ENCODE results near the gene KCNK6. TPM values are rescaled to one million over a fixed set of nuclear protein-coding genes. Genes with fewer than 3 reads are reported as not detected.

The KCNK6 gene
- total and polyA plus RNA-seq, 10 of the 15 experiments (the other 5 are each of a cell fraction or from before 2014, with no cell fraction given) = 0.04 to 1.4 (median 1.1) TPM

- TF ChIP-seq BCLAF1 (IDR thresholded peaks at IDR 0.05) = no peak
Observed at GRCh38 chr19:38331728-38332127, 12.1 kb downstream of the KCNK6 start (continued).

- no peak for ATAC-seq
- BruUV-seq (replicated peaks) = no TSS peak
Observed at GRCh38 chr19:38333245-38333644, 13.6 kb downstream of the KCNK6 start.

More at GRCh38 chr19:38333245-38333644, 13.6 kb downstream of the KCNK6 start:
- H3K4me1 ChIP-seq (ENCODE audit: control insufficient read depth, insufficient read depth, low read length) = peaks cover 3% of the 10 kb centered on the region; the same call in 1 of the 2 replicates
- intact Hi-C loops (cut with micrococcal nuclease; ENCODE audit: unreplicated experiment) = no loop called here
- CTCF ChIA-PET = interaction anchor here (1.0 to 5.3 kb wide), 7 partner anchors 41 to 434 kb away, joined by 3 to 74 read pairs (median 5); partner anchors contain the start of gene PSMD8
- no peaks in the 10 kb centered on the region for H3K79me2 ChIP-seq (ENCODE audit: control insufficient read depth, insufficient read depth, low read length)
- no peak for TF ChIP-seq NFYB (IDR thresholded peaks at IDR 0.05; ENCODE audit: insufficient read depth, low read depth, low read length)
- TF ChIP-seq RAD21 (IDR thresholded peaks at IDR 0.05; ENCODE audit: insufficient read depth, low read depth, low read length) = no peak
- no peak for TF ChIP-seq RCOR1 (conservative IDR thresholded peaks at IDR 0.05; ENCODE audit: low read depth, low read length)
- no peak for TF ChIP-seq NFIC (IDR thresholded peaks at IDR 0.05; ENCODE audit: low read depth, low read length)
- no peak for TF ChIP-seq ZBTB4 (CRISPR knock-in tag; IDR thresholded peaks at IDR 0.05)
- no peak for TF ChIP-seq SMAD1 (IDR thresholded peaks at IDR 0.05; ENCODE audit: low read depth, partially characterized antibody)
- TF ChIP-seq CBFB (IDR thresholded peaks at IDR 0.05; ENCODE audit: low read depth) = no peak
- TF ChIP-seq ZNF592 (IDR thresholded peaks at IDR 0.05) = no peak
- no peak for TF ChIP-seq KDM1A (IDR thresholded peaks at IDR 0.05; ENCODE audit: borderline replicate concordance)
- no peak for TF ChIP-seq HCFC1 (IDR thresholded peaks at IDR 0.05; ENCODE audit: low read length)
- no peak for TF ChIP-seq NFXL1 (IDR thresholded peaks at IDR 0.05; ENCODE audit: borderline replicate concordance)
- H3K27me3 ChIP-seq (replicated peaks in 1 of 2; ENCODE audit: control insufficient read depth in 2 of 2, insufficient read depth in 2 of 2, low read length in 1 of 2) = no peaks in the 10 kb centered on the region
- RAD21 ChIA-PET (ENCODE audit: unreplicated experiment) = interaction anchor here (1.6 kb wide), 1 partner anchor 431 kb away, joined by 6 read pairs; no protein-coding TSS in a partner anchor
- 70% methylated on average over 9 of the region's 9 CpGs for WGBS (ENCODE audit: insufficient coverage, insufficient replicate concordance, low lambda C conversion rate, missing lambda C conversion rate)
- DNase-seq (ENCODE audit: low read depth, low spot score) (no peak), FAIRE-seq (no peak)
- in situ Hi-C loops (cut with MboI) = loop anchor here (5.0 kb wide), 2 partner anchors 91 to 441 kb away; no protein-coding TSS in a partner anchor
- no peaks in the 10 kb centered on the region; a peak in 1 of 4 replicates for H3K36me3 ChIP-seq (ENCODE audit: control insufficient read depth in 2 of 2, insufficient read depth in 2 of 2, low read length in 1 of 2)
- H3K9ac ChIP-seq (ENCODE audit: control insufficient read depth, insufficient read depth, low read length) = no peak overlapping the region
- POLR2A ChIA-PET = no interaction called here
- no peak overlapping the region for H3K4me2 ChIP-seq (ENCODE audit: control insufficient read depth, insufficient read depth)
- H3K27ac ChIP-seq (ENCODE audit: control insufficient read depth, insufficient read depth) = no peak overlapping the region
- no peak overlapping the region for H3K4me3 ChIP-seq
- SMC1A ChIA-PET (ENCODE audit: uncharacterized antibody, unreplicated experiment) = interaction anchor here (1.0 kb wide), 1 partner anchor 428 kb away, joined by 4 read pairs; no protein-coding TSS in a partner anchor
- H4K20me1 ChIP-seq (ENCODE audit: control insufficient read depth, insufficient read depth) = no peaks in the 10 kb centered on the region
- H3K9me3 ChIP-seq (replicated peaks; ENCODE audit: control insufficient read depth, insufficient read depth, low read length) = no peaks in the 10 kb centered on the region
- no peak overlapping the region for H2AFZ ChIP-seq (ENCODE audit: control insufficient read depth, low read depth, low read length)
